Activated CD4-positive, alpha-beta T cell treated with anti-CD3 and anti-CD28 coated beads, Interleukin-2, amount 10 ng/mL, durations not matched to agents 7 days and 5 days (primary cell): ENCODE results near the gene ANKS1B. TPM values are rescaled to one million over a fixed set of nuclear protein-coding genes. Genes with fewer than 3 reads are reported as not detected.

ENCODE experiments used
- CTCF ChIA-PET: fragments of 350-600 bp; sonication (Branson Sonifier 250); formaldehyde crosslinking; loops from one replicate; lab custom pipeline; 2021; ENCODE audit warnings: antibody characterized with exemption; lab: Charles Lee
- POLR2A ChIA-PET: fragments of 350-600 bp; sonication (Branson Sonifier 250); formaldehyde crosslinking; loops from one replicate; lab custom pipeline; 2021; ENCODE audit warnings: antibody characterized with exemption; lab: Charles Lee
- DNase-seq: peaks from one replicate; pipeline ENCODE4 v3.0.0-alpha.2; 2020
- H3K27ac Mint-ChIP-seq: one replicate; pipeline ENCODE4 v1.8.0; 2021; ENCODE audit warnings: mild to moderate bottlenecking, moderate library complexity, mixed read lengths
- H3K27me3 Mint-ChIP-seq: one replicate; pipeline ENCODE4 v1.8.0; 2021; ENCODE audit warnings: mixed read lengths
- H3K36me3 Mint-ChIP-seq: one replicate; pipeline ENCODE4 v1.8.0; 2021; ENCODE audit warnings: low read depth, mixed read lengths
- H3K4me1 Mint-ChIP-seq: one replicate; pipeline ENCODE4 v1.8.0; 2021; ENCODE audit warnings: mixed read lengths
- H3K4me3 Mint-ChIP-seq: one replicate; pipeline ENCODE4 v1.8.0; 2021; ENCODE audit warnings: mild to moderate bottlenecking, moderate library complexity, mixed read lengths
- H3K9me3 Mint-ChIP-seq: one replicate; pipeline ENCODE4 v1.8.0; 2021; ENCODE audit warnings: mixed read lengths
- total RNA-seq, 2 experiments: library from RNA; stranded (reverse); gene quantifications; one replicate each; pipeline ENCODE4 v1.2.3, GENCODE V29; 2021

The ANKS1B gene
- total RNA-seq, 2 experiments from 2014 or later, result 0.17 to 0.25 TPM

DNA sequence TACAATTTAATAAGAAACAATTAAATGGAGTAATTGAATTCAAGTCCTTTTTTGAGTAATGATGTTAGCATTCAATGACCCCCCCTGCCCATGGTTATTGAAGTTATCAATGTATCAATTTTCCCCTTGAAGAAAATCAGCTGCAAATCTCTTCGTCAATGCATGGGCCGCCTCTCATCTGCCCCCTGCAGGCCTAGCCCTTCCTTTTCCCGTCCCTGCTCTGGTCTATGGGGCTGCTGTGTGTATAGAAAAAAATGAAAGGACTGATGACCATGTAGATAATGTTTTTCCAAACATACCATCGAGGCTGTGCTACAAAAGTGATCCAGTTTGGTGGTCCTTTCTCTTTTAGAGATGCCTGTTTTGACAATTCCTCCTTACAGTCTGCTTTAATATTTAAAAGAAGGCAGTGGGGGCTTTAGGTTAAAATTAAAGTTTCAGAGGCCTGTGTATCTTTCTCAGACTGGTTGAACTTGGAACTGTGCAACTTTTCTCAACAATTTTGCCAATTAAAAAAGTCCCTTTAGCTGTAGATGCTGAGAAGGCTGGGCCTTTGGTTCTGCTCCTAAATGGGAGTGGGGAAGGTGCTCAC, 1241.3 kb downstream of the ANKS1B start:
- peaks cover 22% of the 10 kb centered on the region for H3K27me3 Mint-ChIP-seq
- H3K9me3 Mint-ChIP-seq, result no peaks in the 10 kb centered on the region
- peaks cover 40% of the 10 kb centered on the region for H3K4me1 Mint-ChIP-seq
- CTCF ChIA-PET, result interaction anchor here (0.9 to 2.1 kb wide), 6 partner anchors 8 to 64 kb away, joined by 3 to 7 read pairs (median 4); no protein-coding TSS in a partner anchor
- no peaks in the 10 kb centered on the region for H3K36me3 Mint-ChIP-seq
- DNase-seq, result peak; percentile 38
- POLR2A ChIA-PET, result no interaction called here
- no peak overlapping the region for H3K4me3 Mint-ChIP-seq
- no peak overlapping the region for H3K27ac Mint-ChIP-seq

DNA sequence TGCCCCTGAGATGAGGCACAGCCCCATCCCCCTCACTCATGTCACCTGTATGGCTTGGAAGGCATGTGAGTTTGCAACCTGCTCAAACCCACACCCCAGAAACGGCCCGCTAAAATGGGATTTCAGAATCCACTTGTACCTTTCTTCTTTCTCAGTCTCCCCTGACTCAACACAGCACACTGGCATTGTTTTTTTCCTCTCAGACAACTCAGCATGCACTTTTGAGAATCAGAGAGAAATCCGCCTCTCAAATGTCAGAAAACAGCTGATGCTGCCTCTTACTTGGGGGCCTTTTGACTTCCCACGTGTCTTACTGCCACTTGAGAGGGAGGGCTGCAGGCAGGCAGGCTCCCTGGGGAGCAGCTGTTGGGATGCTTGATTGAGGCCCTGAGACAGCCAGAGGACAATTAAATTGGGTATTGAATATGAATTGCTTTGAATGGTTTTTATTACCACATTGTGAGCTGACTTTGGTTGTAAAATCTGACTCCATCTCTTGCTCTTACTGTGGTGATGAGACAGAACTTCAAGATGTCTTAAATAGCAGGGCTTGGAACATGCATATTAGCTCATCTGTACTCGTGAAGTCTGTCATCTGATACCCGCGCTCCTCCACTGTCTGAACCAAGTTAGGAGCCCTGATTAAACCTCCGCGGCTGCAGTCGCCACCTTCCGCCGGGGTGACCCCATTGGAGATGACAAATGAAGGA, 1243.0 kb downstream of the ANKS1B start:
- Mint-ChIP-seq H3K4me3 (no peak overlapping the region), H3K27ac (peak overlapping the region; percentile 10), H3K36me3 (no peaks in the 10 kb centered on the region), H3K9me3 (no peaks in the 10 kb centered on the region), H3K27me3 (peaks cover 12% of the 10 kb centered on the region), H3K4me1 (peaks cover 36% of the 10 kb centered on the region)
- ChIA-PET CTCF (interaction anchor here (1.0 to 2.9 kb wide), 5 partner anchors 10 to 22 kb away, joined by 3 to 11 read pairs (median 3); no protein-coding TSS in a partner anchor), POLR2A (interaction anchor here (0.6 to 1.2 kb wide), 3 partner anchors 17 to 1429 kb away, joined by 3 to 4 read pairs (median 3); no protein-coding TSS in a partner anchor)
- DNase-seq, result no peak

DNA sequence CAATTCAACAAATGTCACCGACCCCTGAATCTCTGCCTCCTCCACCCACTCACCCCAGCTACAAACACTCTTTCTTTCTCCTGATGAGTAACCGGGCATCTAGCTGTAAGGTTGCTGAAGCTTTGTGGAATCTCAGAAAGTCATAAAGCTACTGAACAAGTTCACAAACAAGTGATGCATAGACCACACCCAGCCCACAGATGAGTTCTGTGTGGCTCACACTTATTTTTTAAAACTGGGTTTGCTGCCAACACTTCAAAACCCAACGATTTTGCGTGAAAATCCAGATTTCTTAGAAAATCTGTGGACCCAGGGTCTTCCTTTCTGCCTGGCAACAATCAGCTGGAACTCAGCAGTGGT, 1243.6 kb downstream of the ANKS1B start:
- peaks cover 6% of the 10 kb centered on the region for H3K27me3 Mint-ChIP-seq
- CTCF ChIA-PET, result interaction anchor here (0.6 to 2.9 kb wide), 7 partner anchors 11 to 33 kb away, joined by 3 to 11 read pairs (median 3); no protein-coding TSS in a partner anchor
- POLR2A ChIA-PET, result interaction anchor here (0.6 to 1.2 kb wide), 4 partner anchors 11 to 1430 kb away, joined by 3 to 4 read pairs (median 4); no protein-coding TSS in a partner anchor
- DNase-seq, result no peak
- no peaks in the 10 kb centered on the region for H3K36me3 Mint-ChIP-seq
- H3K4me1 Mint-ChIP-seq, result peaks cover 31% of the 10 kb centered on the region
- H3K4me3 Mint-ChIP-seq, result no peak overlapping the region
- no peaks in the 10 kb centered on the region for H3K9me3 Mint-ChIP-seq
- H3K27ac Mint-ChIP-seq, result peak overlapping the region; percentile 52

DNA sequence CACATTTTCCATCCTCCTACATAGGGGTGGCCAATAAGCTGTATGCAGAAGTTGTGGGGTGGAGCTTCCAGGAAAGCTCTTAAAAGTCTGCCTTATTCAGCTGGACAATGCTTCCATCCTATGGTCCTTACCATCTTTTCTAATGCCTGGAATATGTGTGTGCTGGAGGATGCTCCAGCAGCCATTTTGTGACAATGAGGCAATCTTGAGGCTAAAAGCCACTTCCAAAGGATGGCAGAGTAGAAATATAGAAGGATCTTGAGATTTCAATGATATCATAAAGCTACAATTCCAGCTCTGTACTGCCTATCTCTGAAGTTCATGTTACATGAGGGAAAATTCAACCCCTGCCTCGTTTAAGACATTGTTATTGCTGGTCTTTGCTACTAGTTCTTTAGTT, 1244.0 kb downstream of the ANKS1B start:
- H3K9me3 Mint-ChIP-seq, result no peaks in the 10 kb centered on the region
- peaks cover 3% of the 10 kb centered on the region for H3K27me3 Mint-ChIP-seq
- ChIA-PET POLR2A (interaction anchor here (0.9 to 1.0 kb wide), 2 partner anchors 10 to 16 kb away, joined by 3 to 4 read pairs; no protein-coding TSS in a partner anchor), CTCF (interaction anchor here (0.6 to 2.9 kb wide), 8 partner anchors 11 to 61 kb away, joined by 3 to 11 read pairs (median 4); no protein-coding TSS in a partner anchor)
- peak overlapping the region; percentile 52 for H3K27ac Mint-ChIP-seq
- DNase-seq, result no peak
- peaks cover 27% of the 10 kb centered on the region for H3K4me1 Mint-ChIP-seq
- H3K4me3 Mint-ChIP-seq, result no peak overlapping the region
- peaks cover 1% of the 10 kb centered on the region for H3K36me3 Mint-ChIP-seq

DNA sequence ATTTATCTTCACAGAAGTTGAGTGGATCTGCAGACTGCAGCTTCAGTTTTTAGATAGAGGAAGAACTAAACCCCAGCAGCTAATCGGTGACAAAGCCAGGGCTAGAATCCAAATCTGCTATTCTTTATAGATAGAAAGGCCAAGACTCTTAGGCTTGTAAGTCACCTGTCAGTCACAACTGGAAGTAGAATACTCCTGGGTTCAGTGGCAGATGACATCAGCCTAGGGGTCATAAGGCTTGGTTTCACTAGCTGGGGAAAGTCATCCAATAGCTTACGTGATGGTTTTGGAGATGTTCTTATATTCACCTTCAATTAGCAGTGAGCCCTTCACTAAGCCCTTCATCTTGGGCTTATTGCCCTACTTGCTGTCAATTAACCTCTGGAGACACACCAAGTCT, 1246.2 kb downstream of the ANKS1B start:
- ChIA-PET CTCF (interaction anchor here (0.6 to 1.4 kb wide), 4 partner anchors 9 to 212 kb away, joined by 3 read pairs; no protein-coding TSS in a partner anchor), POLR2A (no interaction called here)
- H3K4me3 Mint-ChIP-seq, result no peak overlapping the region
- peaks cover 10% of the 10 kb centered on the region for H3K36me3 Mint-ChIP-seq
- peaks cover 21% of the 10 kb centered on the region for H3K4me1 Mint-ChIP-seq
- no peaks in the 10 kb centered on the region for H3K9me3 Mint-ChIP-seq
- H3K27ac Mint-ChIP-seq, result no peak overlapping the region
- DNase-seq, result no peak
- no peaks in the 10 kb centered on the region for H3K27me3 Mint-ChIP-seq

DNA sequence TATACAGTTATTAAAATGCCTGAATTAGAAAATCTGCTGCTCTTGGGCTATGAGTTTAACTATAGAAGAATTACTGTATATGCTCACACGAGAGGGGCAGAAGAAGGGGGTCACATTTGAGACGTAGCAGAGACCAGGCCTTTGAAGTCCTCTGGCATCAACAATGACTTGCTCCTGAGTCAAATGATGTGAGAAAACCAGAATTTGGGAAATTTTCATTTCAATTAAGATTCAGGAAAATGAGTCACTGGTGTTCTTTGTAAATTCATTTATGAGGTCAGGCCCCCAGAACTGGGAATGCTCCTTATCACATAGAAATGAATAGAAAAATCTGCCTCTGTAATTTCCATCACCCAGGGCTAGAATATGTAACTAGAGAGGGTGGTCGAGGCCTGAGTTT, 1246.7 kb downstream of the ANKS1B start:
- Mint-ChIP-seq H3K27me3 (no peaks in the 10 kb centered on the region), H3K4me1 (peaks cover 19% of the 10 kb centered on the region), H3K36me3 (peaks cover 10% of the 10 kb centered on the region), H3K27ac (no peak overlapping the region), H3K9me3 (no peaks in the 10 kb centered on the region), H3K4me3 (no peak overlapping the region)
- CTCF ChIA-PET, result interaction anchor here (1.4 kb wide), 1 partner anchor 8 kb away, joined by 3 read pairs; no protein-coding TSS in a partner anchor
- POLR2A ChIA-PET, result no interaction called here
- DNase-seq, result no peak

DNA sequence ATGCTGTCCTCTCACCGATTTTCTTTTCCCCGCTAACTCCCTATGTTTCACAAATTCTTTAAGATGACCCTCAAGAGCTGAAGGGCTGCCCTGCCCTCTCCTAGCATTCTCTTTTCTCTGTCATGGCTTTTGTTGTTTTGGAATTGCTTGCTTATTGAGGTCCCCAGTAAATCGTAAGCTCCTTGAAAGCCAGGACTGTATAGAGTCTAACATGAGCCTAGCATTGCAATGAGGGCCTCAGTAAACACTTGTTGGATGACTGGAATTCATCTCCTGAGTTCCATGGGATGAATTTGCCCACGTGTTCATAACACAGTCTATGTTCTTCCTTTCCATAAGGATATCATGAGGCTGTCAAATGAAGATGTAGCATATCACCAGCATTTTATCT, 1247.4 kb downstream of the ANKS1B start:
- peaks cover 19% of the 10 kb centered on the region for H3K4me1 Mint-ChIP-seq
- POLR2A ChIA-PET, result interaction anchor here (0.6 kb wide), 1 partner anchor 27 kb away, joined by 3 read pairs; no protein-coding TSS in a partner anchor
- H3K27me3 Mint-ChIP-seq, result no peaks in the 10 kb centered on the region
- no peak overlapping the region for H3K4me3 Mint-ChIP-seq
- H3K9me3 Mint-ChIP-seq, result no peaks in the 10 kb centered on the region
- CTCF ChIA-PET, result interaction anchor here (2.9 kb wide), 1 partner anchor 13 kb away, joined by 11 read pairs; no protein-coding TSS in a partner anchor
- H3K27ac Mint-ChIP-seq, result no peak overlapping the region
- no peak for DNase-seq
- peaks cover 13% of the 10 kb centered on the region for H3K36me3 Mint-ChIP-seq

DNA sequence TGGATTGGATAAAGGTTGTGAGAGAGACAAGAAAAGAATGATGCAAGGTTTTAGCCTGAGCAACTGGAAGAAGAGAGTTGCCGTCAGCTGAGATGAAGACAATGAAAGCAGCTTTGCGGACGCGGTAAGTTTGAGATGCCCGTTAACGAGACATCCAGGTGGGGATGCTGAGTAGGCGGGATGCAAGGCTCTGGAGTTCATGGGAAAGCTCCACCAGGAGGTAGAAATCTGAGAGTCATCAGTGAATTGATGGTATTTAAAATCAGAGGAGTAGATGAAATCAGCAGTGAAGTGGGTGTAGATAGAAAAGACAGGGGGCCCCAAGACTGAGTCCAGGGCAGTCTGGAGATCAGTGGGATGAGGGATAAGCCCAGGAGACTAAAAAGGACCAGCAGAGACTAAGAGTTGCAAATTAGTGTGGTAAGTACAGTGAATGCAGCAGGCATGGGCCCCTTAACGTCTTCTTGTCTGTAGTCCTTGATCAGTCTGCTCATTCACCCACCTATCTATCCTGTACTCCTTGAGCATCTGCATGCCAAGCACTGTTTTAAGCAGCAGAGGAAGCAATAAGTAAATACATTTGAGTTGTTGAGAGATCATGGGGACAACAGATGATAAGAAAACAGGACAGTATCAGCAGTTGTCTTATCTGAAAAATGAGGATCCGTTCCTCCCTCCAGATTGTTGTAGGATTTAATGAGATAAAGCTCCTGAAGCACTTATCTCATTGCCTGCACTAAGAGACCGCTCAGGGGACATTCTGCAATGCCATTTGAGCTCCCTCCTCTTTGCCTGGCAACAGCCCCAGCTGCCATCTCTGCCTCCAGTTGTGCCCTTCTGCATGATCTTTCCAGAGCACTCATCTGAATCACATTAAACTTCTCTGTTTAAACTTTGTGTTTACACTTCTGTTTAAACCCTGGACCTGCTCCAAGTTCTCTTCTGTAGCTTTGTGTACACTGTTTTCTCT, 1248.1 kb downstream of the ANKS1B start:
- ChIA-PET CTCF (interaction anchor here (2.9 kb wide), 1 partner anchor 12 kb away, joined by 11 read pairs; no protein-coding TSS in a partner anchor), POLR2A (interaction anchor here (0.6 kb wide), 1 partner anchor 27 kb away, joined by 3 read pairs; no protein-coding TSS in a partner anchor)
- Mint-ChIP-seq H3K27me3 (no peaks in the 10 kb centered on the region), H3K4me3 (no peak overlapping the region), H3K9me3 (no peaks in the 10 kb centered on the region), H3K27ac (no peak overlapping the region), H3K4me1 (peaks cover 14% of the 10 kb centered on the region), H3K36me3 (peaks cover 19% of the 10 kb centered on the region)
- DNase-seq, result no peak

DNA sequence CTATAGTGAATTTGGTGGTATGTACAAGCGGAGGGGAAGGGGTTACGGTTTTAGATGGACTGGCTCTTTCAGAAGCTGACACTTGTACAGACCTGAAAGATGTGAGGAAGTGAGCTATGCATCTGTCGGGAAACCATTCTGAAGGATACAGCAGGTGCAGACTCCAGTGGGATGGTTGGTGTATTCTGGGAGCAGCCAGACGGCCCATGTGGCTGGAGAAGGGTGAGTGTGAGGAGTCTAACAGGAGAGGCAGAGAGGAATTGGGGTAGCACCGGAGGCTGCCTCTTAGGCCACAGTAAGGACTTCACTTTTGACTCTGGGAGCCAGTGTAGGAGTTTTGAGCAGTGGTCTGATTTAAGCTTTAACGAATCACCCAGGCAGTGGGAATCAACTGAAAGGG, 1248.9 kb downstream of the ANKS1B start:
- Mint-ChIP-seq H3K36me3 (peaks cover 25% of the 10 kb centered on the region), H3K27me3 (no peaks in the 10 kb centered on the region), H3K4me1 (peaks cover 6% of the 10 kb centered on the region), H3K27ac (no peak overlapping the region), H3K9me3 (no peaks in the 10 kb centered on the region), H3K4me3 (no peak overlapping the region)
- POLR2A ChIA-PET, result no interaction called here
- no peak for DNase-seq
- CTCF ChIA-PET, result interaction anchor here (0.8 to 2.9 kb wide), 4 partner anchors 8 to 37 kb away, joined by 3 to 11 read pairs (median 4); no protein-coding TSS in a partner anchor

DNA sequence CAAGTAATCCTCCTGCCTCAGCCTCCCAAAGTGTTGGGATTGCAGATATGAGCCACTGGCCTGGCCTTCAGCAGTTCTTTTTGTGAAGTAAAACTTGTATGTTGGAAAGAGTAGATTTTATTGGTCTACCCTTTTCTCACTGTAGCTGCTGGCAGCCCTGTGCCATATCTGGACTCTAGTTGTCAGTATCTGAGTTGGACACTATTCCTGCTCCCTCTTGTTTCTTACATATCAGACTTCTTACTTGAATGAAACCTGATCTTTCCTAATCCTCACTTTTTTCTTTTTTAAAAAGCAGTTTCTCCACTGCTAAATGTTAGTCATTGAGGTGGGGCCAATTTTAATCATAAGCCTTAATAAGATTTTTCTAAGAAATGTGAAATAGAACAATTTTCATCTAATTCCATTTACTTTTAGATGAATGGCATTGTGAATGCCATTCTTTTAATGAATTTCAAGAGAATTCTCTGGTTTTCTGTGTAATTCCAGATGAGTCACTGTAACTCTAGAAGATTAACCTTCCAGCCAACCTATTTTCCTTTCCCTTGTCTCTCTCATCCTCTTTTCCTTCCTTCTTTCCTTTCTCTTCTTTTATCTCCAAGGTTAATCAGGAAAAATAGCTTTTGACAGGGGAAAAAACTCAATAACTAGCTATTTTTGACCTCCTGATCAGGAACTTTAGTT, 1250.9 kb downstream of the ANKS1B start:
- H3K27ac Mint-ChIP-seq, result no peak overlapping the region
- POLR2A ChIA-PET, result no interaction called here
- H3K9me3 Mint-ChIP-seq, result no peaks in the 10 kb centered on the region
- DNase-seq, result no peak
- peaks cover 40% of the 10 kb centered on the region for H3K36me3 Mint-ChIP-seq
- H3K27me3 Mint-ChIP-seq, result no peaks in the 10 kb centered on the region
- H3K4me3 Mint-ChIP-seq, result no peak overlapping the region
- H3K4me1 Mint-ChIP-seq, result no peaks in the 10 kb centered on the region
- CTCF ChIA-PET, result interaction anchor here (1.0 kb wide), 1 partner anchor 15 kb away, joined by 3 read pairs; no protein-coding TSS in a partner anchor

DNA sequence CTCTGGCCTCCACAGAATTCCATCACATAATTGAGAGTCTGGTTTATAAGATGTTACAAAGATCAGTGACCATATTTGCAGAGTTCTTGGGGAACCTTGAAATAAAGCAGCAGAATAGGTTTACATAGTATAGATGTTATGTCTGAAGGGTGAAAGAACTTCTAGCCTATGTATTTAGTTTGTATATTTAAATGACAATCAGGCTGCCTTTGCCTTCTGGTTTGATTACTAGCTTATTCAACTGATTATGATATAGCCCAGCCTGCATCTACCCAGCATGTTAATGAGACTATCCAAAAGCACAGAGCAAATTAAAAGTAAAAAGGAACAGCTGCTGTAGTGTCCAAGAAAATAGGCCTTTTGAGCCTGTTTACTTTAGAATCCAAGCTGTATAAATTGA, 1254.3 kb downstream of the ANKS1B start:
- Mint-ChIP-seq H3K27me3 (no peaks in the 10 kb centered on the region), H3K27ac (no peak overlapping the region), H3K9me3 (no peaks in the 10 kb centered on the region), H3K4me1 (peaks cover 1% of the 10 kb centered on the region), H3K4me3 (no peak overlapping the region), H3K36me3 (peaks cover 44% of the 10 kb centered on the region)
- ChIA-PET CTCF (interaction anchor here (0.7 to 1.8 kb wide), 2 partner anchors 11 to 13 kb away, joined by 3 to 7 read pairs; no protein-coding TSS in a partner anchor), POLR2A (interaction anchor here (1.3 kb wide), 1 partner anchor 10 kb away, joined by 4 read pairs; no protein-coding TSS in a partner anchor)
- no peak for DNase-seq
